ENCODE data around the gene PADI1. TPM values are rescaled to one million over a fixed set of nuclear protein-coding genes. Genes with fewer than 3 reads are reported as not detected.

PADI1 gene
- polyA plus RNA-seq, 2 of the 4 experiments (the other 2 are of a cell fraction), result 1.4 to 2.0 TPM

GRCh38 chr1:17250601-17251000, 45.7 kb downstream of the PADI1 start (continued):
- TF ChIP-seq MAFK (IDR thresholded peaks at IDR 0.05; ENCODE audit: partially characterized antibody) (no peak), PBX3 (IDR thresholded peaks at IDR 0.05) (no peak), ZNF302 (CRISPR knock-in tag; IDR thresholded peaks at IDR 0.05) (no peak), JUN (IDR thresholded peaks at IDR 0.05) (peak in 1 of 2 experiments; percentile 52; a peak in 1 of 5 replicates), SMC3 (IDR thresholded peaks at IDR 0.05) (no peak), RCOR1 (IDR thresholded peaks at IDR 0.05; ENCODE audit: low read depth, low read length) (no peak), MYC (IDR thresholded peaks at IDR 0.05; ENCODE audit: borderline replicate concordance, low read length) (0 out of 2 replicates have a peak, but pooled peaks have one; percentile 22), FOSL2 (IDR thresholded peaks at IDR 0.05) (peak; percentile 38; the same call in 1 of the 2 replicates), FOSL2 (CRISPR knock-in tag; IDR thresholded peaks at IDR 0.05) (peak; percentile 89), BHLHE40 (IDR thresholded peaks at IDR 0.05; ENCODE audit: low read depth, low read length) (no peak), HEYL (CRISPR knock-in tag; IDR thresholded peaks at IDR 0.05) (no peak), CEBPB (IDR thresholded peaks at IDR 0.05) (no peak), ATOH8 (CRISPR knock-in tag; IDR thresholded peaks at IDR 0.05; ENCODE audit: low read depth) (no peak), EHF (CRISPR knock-in tag; IDR thresholded peaks at IDR 0.05) (no peak), KDM5A (IDR thresholded peaks at IDR 0.05) (no peak), CBX2 (IDR thresholded peaks at IDR 0.05; ENCODE audit: borderline replicate concordance, low read depth) (no peak), RFX5 (IDR thresholded peaks at IDR 0.05) (no peak), CTCF (IDR thresholded peaks at IDR 0.05) (no peak), E2F6 (IDR thresholded peaks at IDR 0.05; ENCODE audit: borderline replicate concordance, low read depth) (peak; percentile 48; the same call in 1 of the 2 replicates), RNF2 (IDR thresholded peaks at IDR 0.05; ENCODE audit: borderline replicate concordance, low read depth) (no peak), JUNB (IDR thresholded peaks at IDR 0.05) (peak; percentile 54; the same call in 1 of the 2 replicates)

- DNase-seq (ENCODE audit: low read depth in 1 of 2, low spot score in 1 of 2) (no peak), FAIRE-seq (no peak), ATAC-seq (peak in 1 of 2 experiments; percentile 7; a peak in 3 of 6 replicates)
- Histone ChIP-seq H3K27ac (peak overlapping the region; percentile 92 to 97), H3K9me3 (no peaks in the 10 kb centered on the region), H3K4me1 (peaks cover 30% of the 10 kb centered on the region), H3K4me3 (no peak overlapping the region), H3K4me2 (peak overlapping the region; percentile 86)
- TF ChIP-seq GATA3 (IDR thresholded peaks at IDR 0.05; ENCODE audit: borderline replicate concordance), result peak; percentile 13; the same call in 1 of the 2 replicates
- TF ChIP-seq HMGXB4 (CRISPR knock-in tag; IDR thresholded peaks at IDR 0.05; ENCODE audit: borderline replicate concordance), result no peak
- WGBS (ENCODE audit: missing lambda C conversion rate), result 64% methylated on average over 5 of the region's 5 CpGs
- ChIA-PET CTCF (interaction anchor here (1.4 to 10.2 kb wide), 3 partner anchors 16 to 125 kb away, joined by 3 to 104 read pairs (median 5); no protein-coding TSS in a partner anchor), POLR2A (interaction anchor here (1.0 to 1.1 kb wide), 2 partner anchors 18 to 25 kb away, joined by 3 to 5 read pairs; no protein-coding TSS in a partner anchor)
Measured at GRCh38 chr1:17251246-17251645, 46.3 kb downstream of the PADI1 start.
